Lower leg skin (tissue), 4 donors: ENCODE measurements around the gene PCCA. TPM values are rescaled to one million over a fixed set of nuclear protein-coding genes. Genes with fewer than 3 reads are reported as not detected.

Source experiments
- DNase-seq, 2 donors: peaks; one replicate each; pipeline ENCODE4 v3.0.0-alpha.2; 2019; ENCODE audit warnings: low spot score in 2 of 2
- H3K4me3 ChIP-seq: fragments of 200-600 bp; sonication (generic); 2 replicates; pipeline ENCODE4 v1.5.1; 2017; ENCODE audit warnings: mild to moderate bottlenecking, low read depth; ENCODE audit not compliant: poor library complexity, severe bottlenecking
- POLR2A ChIP-seq, 2 donors: fragments of 450-650 bp; IDR thresholded peaks; one replicate each; pipeline ENCODE4 v1.6.1; 2016 to 2017; ENCODE audit warnings: antibody characterized with exemption in 2 of 2, mild to moderate bottlenecking in 1 of 2, moderate library complexity in 1 of 2
- WGBS, 2 donors: methylation state at CpG; one replicate each; pipeline ENCODE4 v1.1.5; 2018; 5-methylcytosine and 5-hydroxymethylcytosine counted together
- intact Hi-C: fragments of 100-400 bp; cut with DNase I; formaldehyde crosslinking; loops from one replicate; pipeline ENCODE4 v1.15.0; 2023; ENCODE audit warnings: low total_unique reads
- total RNA-seq, 4 donors: library from RNA; depleted of rRNA; stranded (reverse); fragments of >200 nt; gene quantifications; one replicate each; pipeline ENCODE4 v1.1.0, GENCODE V29; 2016
- TF ChIP-seq, protein P1 (sequence below), 3 donors: fragments of 450-650 bp; IDR thresholded peaks; one replicate each; pipeline ENCODE4 v1.5.1; 2016; ENCODE audit warnings: antibody characterized with exemption in 3 of 3, mild to moderate bottlenecking in 3 of 3, moderate library complexity in 2 of 3

PCCA gene
- total RNA-seq, 4 donors from 2014 or later: 24.3 to 34.2 (median 26.2) TPM

DNA sequence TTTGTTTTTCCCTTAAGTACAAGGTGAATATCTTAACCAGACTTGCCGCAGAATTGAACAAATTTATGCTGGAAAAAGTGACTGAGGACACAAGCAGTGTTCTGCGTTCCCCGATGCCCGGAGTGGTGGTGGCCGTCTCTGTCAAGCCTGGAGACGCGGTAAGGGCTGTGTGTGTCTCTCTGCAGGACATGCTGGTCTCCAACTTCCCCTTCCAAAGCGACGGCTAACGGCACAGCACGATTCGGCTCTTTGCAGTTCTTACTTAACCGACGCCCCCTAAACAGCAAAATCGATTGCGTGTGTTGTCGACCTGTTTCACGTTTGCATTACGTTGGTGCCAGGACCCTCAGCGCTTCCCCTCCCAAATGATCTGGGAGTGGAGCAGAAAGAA is 426.5 kb downstream of the PCCA start:
- no peak for DNase-seq
- no peak for TF ChIP-seq POLR2A (IDR thresholded peaks at IDR 0.05)
- TF ChIP-seq, protein P1, sequence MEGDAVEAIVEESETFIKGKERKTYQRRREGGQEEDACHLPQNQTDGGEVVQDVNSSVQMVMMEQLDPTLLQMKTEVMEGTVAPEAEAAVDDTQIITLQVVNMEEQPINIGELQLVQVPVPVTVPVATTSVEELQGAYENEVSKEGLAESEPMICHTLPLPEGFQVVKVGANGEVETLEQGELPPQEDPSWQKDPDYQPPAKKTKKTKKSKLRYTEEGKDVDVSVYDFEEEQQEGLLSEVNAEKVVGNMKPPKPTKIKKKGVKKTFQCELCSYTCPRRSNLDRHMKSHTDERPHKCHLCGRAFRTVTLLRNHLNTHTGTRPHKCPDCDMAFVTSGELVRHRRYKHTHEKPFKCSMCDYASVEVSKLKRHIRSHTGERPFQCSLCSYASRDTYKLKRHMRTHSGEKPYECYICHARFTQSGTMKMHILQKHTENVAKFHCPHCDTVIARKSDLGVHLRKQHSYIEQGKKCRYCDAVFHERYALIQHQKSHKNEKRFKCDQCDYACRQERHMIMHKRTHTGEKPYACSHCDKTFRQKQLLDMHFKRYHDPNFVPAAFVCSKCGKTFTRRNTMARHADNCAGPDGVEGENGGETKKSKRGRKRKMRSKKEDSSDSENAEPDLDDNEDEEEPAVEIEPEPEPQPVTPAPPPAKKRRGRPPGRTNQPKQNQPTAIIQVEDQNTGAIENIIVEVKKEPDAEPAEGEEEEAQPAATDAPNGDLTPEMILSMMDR (IDR thresholded peaks at IDR 0.05): no peak
- no peak overlapping the region for H3K4me3 ChIP-seq
- 83 to 85% methylated on average over 19 to 20 of the region's 20 CpGs for WGBS, 2 donors
- intact Hi-C loops: loop anchor here (10.0 kb wide), 1 partner anchor 861 kb away; no protein-coding TSS in a partner anchor

DNA sequence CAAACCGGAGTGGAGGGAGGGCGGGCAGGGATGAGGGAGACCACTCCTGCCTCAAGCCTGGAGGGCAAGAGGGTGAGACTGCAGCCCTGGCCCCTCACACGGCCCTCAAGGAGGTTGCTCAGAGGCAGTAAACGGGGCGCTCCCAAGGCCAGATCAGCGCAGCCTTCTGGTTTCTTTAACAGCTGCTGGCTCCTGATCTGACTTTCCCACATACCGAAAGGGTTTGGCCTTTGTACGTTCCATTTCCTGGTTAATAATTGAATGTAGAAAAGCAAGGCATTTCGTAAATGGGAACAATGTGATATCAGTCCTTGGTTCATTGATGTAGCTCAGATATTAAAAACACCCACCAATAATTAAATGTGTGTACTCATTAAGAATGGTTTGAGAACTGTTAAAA is 428.2 kb downstream of the PCCA start:
- intact Hi-C loops: loop anchor here (10.0 kb wide), 1 partner anchor 862 kb away; no protein-coding TSS in a partner anchor
- no peak for TF ChIP-seq POLR2A (IDR thresholded peaks at IDR 0.05)
- TF ChIP-seq, protein P1 (IDR thresholded peaks at IDR 0.05): no peak
- no peak for DNase-seq
- no peak overlapping the region for H3K4me3 ChIP-seq
- 87 to 88% methylated on average over 9 of the region's 9 CpGs for WGBS, 2 donors

DNA sequence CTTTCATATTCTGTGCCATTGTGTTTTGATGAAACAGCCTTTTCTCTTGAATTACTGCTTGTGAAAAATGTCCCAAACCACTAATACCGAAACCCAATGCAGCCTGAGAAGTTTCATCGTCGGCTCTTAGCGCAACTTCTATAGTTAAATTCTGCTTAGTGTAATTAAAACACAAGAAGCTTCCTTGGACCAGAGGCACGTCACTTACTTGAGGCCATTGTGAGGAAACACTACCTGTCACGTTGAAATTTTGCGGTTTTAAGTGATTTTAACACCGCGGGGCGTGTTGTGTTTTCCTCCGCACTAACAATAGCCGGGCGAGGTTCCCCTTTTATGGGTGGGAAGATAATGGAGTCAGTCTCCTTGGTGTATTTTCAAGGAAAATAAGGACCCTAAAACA is 428.8 kb downstream of the PCCA start:
- 87 to 90% methylated on average over 13 of the region's 13 CpGs for WGBS, 2 donors
- no peak for DNase-seq
- TF ChIP-seq, protein P1 (IDR thresholded peaks at IDR 0.05): no peak
- TF ChIP-seq POLR2A (IDR thresholded peaks at IDR 0.05): no peak
- H3K4me3 ChIP-seq: no peak overlapping the region
- intact Hi-C loops: loop anchor here (10.0 kb wide), 1 partner anchor 863 kb away; no protein-coding TSS in a partner anchor

DNA sequence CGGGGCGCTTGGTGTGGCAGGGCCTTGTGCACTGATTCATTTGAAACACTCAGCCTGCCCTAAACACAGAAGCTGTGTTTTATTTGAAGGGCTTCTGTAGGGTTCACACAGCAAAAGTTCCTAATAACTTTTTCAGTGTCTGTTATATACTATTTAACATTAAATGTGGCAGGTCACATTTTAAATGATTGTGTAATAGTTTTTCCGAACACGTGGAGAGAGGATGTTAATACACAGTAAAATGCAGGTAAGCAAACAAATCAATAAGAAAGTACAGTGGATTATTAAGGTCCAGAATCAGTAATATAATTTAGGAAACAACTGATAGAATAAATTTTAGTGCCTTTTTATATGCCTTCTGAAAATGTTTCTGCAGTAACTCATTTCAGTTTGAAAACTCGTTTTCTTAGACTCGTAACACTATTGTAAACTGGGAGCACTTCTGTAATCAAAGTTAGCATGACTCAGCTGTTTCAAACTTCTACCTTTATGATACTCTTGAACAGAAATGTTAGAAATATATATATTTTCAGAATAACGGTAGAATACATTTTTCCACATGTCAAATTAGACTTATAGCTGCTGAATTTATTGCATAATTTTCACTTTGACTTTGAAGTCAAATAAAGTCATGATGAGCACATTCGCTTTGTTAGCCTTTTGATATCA is 429.6 kb downstream of the PCCA start:
- WGBS, 2 donors: 90 to 93% methylated on average over 8 of the region's 8 CpGs
- no peak overlapping the region for H3K4me3 ChIP-seq
- intact Hi-C loops: loop anchor here (10.0 kb wide), 1 partner anchor 864 kb away; no protein-coding TSS in a partner anchor
- TF ChIP-seq POLR2A (IDR thresholded peaks at IDR 0.05): no peak
- TF ChIP-seq, protein P1 (IDR thresholded peaks at IDR 0.05): no peak
- no peak for DNase-seq

DNA sequence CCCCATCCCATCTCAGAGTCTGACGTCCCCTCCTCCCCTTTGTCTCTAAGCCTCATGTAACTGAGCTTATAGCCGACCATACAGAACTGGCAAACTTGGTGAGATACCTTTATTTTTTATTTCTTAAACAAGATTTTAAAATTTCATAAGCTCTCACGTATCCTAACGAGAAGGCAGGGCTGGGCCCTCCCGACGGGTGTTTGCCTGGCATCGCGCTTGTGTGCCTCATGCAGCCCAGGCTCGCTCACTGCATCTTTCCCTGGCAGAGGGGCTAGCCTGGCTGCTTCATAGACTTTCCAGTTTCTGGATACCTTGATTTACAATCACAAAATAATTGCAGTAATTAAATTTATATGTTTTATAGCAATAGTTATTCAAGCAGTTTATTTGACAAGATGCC is 430.7 kb downstream of the PCCA start:
- intact Hi-C loops: loop anchor here (10.0 kb wide), 1 partner anchor 865 kb away; no protein-coding TSS in a partner anchor
- TF ChIP-seq, protein P1 (IDR thresholded peaks at IDR 0.05): no peak
- no peak for TF ChIP-seq POLR2A (IDR thresholded peaks at IDR 0.05)
- WGBS, 2 donors: 93 to 94% methylated on average over 9 of the region's 9 CpGs
- no peak for DNase-seq
- H3K4me3 ChIP-seq: no peak overlapping the region
